ENCODE measurements around the gene DAAM1.

The DAAM1 gene

GRCh38 chr14:59294662-59294992 is 106.2 kb downstream of the DAAM1 start:
- Histone ChIP-seq H3K4me1 (ENCODE audit: control insufficient read depth, insufficient read depth, low read length) (no peaks in the 10 kb centered on the region), H3K27me3 (ENCODE audit: control insufficient read depth, insufficient read depth, low read length) (no peaks in the 10 kb centered on the region), H3K4me2 (ENCODE audit: low read length) (no peak overlapping the region), H3K9me3 (replicated peaks; ENCODE audit: low read length) (no peaks in the 10 kb centered on the region), H3K36me3 (ENCODE audit: insufficient read depth, low read length) (no peaks in the 10 kb centered on the region), H3K9ac (ENCODE audit: low read depth, low read length) (no peak overlapping the region), H3K4me3 (ENCODE audit: low read length) (no peak overlapping the region)

GRCh38 chr14:59295951-59296350 is 107.5 kb downstream of the DAAM1 start:
- Histone ChIP-seq H3K27me3 (ENCODE audit: control insufficient read depth, insufficient read depth, low read length) (no peaks in the 10 kb centered on the region), H3K4me2 (ENCODE audit: low read length) (no peak overlapping the region), H3K9ac (ENCODE audit: low read depth, low read length) (no peak overlapping the region), H3K4me3 (ENCODE audit: low read length) (no peak overlapping the region), H3K36me3 (ENCODE audit: insufficient read depth, low read length) (no peaks in the 10 kb centered on the region), H3K9me3 (replicated peaks; ENCODE audit: low read length) (no peaks in the 10 kb centered on the region), H3K4me1 (ENCODE audit: control insufficient read depth, insufficient read depth, low read length) (no peaks in the 10 kb centered on the region)

DNA sequence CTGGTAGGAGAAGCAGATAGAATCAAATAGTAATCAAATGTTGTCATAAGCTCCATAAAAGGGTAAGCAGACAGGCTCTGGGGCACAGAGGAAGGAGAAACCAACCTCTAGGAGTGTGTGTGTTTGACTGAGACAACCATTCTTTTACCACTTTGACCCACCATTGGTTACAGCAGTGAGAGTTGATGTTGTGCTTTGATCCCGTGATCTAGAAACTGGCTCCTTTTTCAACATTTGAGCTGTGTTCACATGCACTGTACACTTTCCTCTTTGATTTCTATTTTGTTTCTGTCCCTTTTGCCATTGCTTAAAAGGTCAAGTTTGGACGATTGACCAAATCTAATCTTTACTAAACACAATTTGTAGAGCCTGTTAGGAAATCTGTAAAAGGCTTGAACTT is 108.0 kb downstream of the DAAM1 start:
- H3K9ac ChIP-seq (ENCODE audit: low read depth, low read length): no peak overlapping the region
- H3K9me3 ChIP-seq (replicated peaks; ENCODE audit: low read length): no peaks in the 10 kb centered on the region
- no peaks in the 10 kb centered on the region for H3K36me3 ChIP-seq (ENCODE audit: insufficient read depth, low read length)
- H3K4me2 ChIP-seq (ENCODE audit: low read length): no peak overlapping the region
- H3K4me1 ChIP-seq (ENCODE audit: control insufficient read depth, insufficient read depth, low read length): no peaks in the 10 kb centered on the region
- H3K27me3 ChIP-seq (ENCODE audit: control insufficient read depth, insufficient read depth, low read length): no peaks in the 10 kb centered on the region
- no peak overlapping the region for H3K4me3 ChIP-seq (ENCODE audit: low read length)

DNA sequence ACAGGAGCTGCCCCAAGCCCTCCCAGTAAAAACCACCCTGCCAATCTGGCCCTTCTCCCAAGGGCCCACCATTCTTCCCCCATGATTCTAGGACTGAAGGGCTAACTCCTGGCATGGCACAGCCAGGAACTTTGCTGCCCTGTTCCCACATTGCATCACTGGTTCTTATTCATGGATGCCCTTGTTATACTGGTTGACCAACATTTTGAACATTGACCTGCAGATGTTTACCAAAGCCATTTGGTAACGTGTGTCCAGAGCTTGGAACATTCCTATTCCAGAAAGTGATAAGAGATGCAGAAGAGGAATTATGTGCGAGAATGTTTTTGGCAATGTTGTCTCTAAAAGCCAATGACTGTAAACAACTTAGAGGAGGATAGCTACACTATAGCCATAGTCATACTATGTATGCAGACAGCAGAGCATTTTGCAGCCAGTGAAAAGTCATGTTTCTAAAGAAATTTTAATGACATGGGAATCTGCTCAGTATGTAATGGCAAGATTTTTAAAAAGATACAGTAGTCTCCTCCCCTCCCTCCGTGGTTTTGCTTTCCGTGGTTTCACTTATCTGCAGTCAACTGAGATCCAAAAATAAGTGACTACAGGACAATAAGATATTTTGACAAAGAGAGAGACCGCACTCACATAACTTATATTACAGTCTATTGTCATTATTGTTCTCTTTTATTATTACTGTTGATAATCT is 108.8 kb downstream of the DAAM1 start:
- no peaks in the 10 kb centered on the region for H3K27me3 ChIP-seq (ENCODE audit: control insufficient read depth, insufficient read depth, low read length)
- no peak overlapping the region for H3K9ac ChIP-seq (ENCODE audit: low read depth, low read length)
- H3K4me3 ChIP-seq (ENCODE audit: low read length): no peak overlapping the region
- H3K4me1 ChIP-seq (ENCODE audit: control insufficient read depth, insufficient read depth, low read length): no peaks in the 10 kb centered on the region
- H3K9me3 ChIP-seq (replicated peaks; ENCODE audit: low read length): no peaks in the 10 kb centered on the region
- H3K4me2 ChIP-seq (ENCODE audit: low read length): no peak overlapping the region
- H3K36me3 ChIP-seq (ENCODE audit: insufficient read depth, low read length): no peaks in the 10 kb centered on the region

- Histone ChIP-seq H3K4me1 (ENCODE audit: control insufficient read depth, insufficient read depth, low read length) (peaks cover 1% of the 10 kb centered on the region), H3K9ac (ENCODE audit: low read depth, low read length) (no peak overlapping the region), H3K4me2 (ENCODE audit: low read length) (no peak overlapping the region), H3K36me3 (ENCODE audit: insufficient read depth, low read length) (no peaks in the 10 kb centered on the region), H3K4me3 (ENCODE audit: low read length) (no peak overlapping the region), H3K9me3 (replicated peaks; ENCODE audit: low read length) (no peaks in the 10 kb centered on the region), H3K27me3 (ENCODE audit: control insufficient read depth, insufficient read depth, low read length) (no peaks in the 10 kb centered on the region)
Measured at GRCh38 chr14:59299731-59300130, 111.3 kb downstream of the DAAM1 start.

DNA sequence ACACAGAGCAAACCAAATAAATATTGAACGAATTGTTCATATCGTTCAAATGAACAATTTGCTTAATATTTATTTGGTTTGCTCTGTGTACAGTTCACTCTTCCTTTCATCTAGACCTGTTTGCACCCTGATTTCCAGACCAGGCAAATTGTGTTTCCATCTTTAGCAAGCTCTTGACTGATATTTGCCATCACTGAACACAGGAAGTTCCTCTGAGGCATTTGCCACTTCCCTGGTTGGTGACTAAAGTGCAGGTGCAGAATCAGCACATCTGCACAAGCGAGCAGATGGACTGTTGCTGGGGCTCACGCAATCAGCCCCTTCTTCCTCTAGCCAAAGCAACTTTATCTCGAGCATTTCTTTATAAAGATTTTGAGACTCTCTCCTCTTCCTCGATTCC is 112.9 kb downstream of the DAAM1 start:
- no peak overlapping the region for H3K9ac ChIP-seq (ENCODE audit: low read depth, low read length)
- no peaks in the 10 kb centered on the region for H3K27me3 ChIP-seq (ENCODE audit: control insufficient read depth, insufficient read depth, low read length)
- peaks cover 16% of the 10 kb centered on the region for H3K4me1 ChIP-seq (ENCODE audit: control insufficient read depth, insufficient read depth, low read length)
- H3K4me3 ChIP-seq (ENCODE audit: low read length): no peak overlapping the region
- no peaks in the 10 kb centered on the region for H3K36me3 ChIP-seq (ENCODE audit: insufficient read depth, low read length)
- H3K4me2 ChIP-seq (ENCODE audit: low read length): no peak overlapping the region
- no peaks in the 10 kb centered on the region for H3K9me3 ChIP-seq (replicated peaks; ENCODE audit: low read length)

- Histone ChIP-seq H3K4me3 (ENCODE audit: low read length) (no peak overlapping the region), H3K9me3 (replicated peaks; ENCODE audit: low read length) (no peaks in the 10 kb centered on the region), H3K9ac (ENCODE audit: low read depth, low read length) (no peak overlapping the region), H3K4me2 (ENCODE audit: low read length) (no peak overlapping the region), H3K27me3 (ENCODE audit: control insufficient read depth, insufficient read depth, low read length) (no peaks in the 10 kb centered on the region), H3K36me3 (ENCODE audit: insufficient read depth, low read length) (no peaks in the 10 kb centered on the region), H3K4me1 (ENCODE audit: control insufficient read depth, insufficient read depth, low read length) (peaks cover 25% of the 10 kb centered on the region)
Measured at GRCh38 chr14:59302313-59302712, 113.8 kb downstream of the DAAM1 start.

DNA sequence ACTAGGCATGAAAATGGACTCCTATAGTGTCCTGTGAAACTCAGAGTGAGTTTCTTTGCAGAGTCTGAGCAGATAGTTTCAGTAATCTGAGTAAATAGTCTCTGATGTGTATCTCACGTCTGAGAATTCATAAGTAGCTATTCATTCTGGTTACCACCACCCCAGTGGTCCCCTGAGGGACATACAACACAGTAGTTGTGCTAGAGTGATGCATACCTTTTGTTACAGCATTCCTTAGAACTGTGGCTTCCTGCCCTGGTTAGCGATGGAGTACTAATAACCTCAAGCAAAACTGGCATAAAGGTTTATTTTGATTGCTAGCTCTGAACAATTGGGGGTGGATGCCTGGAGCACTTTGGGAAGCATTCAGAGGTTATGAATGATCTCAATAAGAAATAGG is 114.7 kb downstream of the DAAM1 start:
- Histone ChIP-seq H3K36me3 (ENCODE audit: insufficient read depth, low read length) (no peaks in the 10 kb centered on the region), H3K27me3 (ENCODE audit: control insufficient read depth, insufficient read depth, low read length) (no peaks in the 10 kb centered on the region), H3K4me1 (ENCODE audit: control insufficient read depth, insufficient read depth, low read length) (peaks cover 31% of the 10 kb centered on the region), H3K4me2 (ENCODE audit: low read length) (no peak overlapping the region), H3K9ac (ENCODE audit: low read depth, low read length) (no peak overlapping the region), H3K4me3 (ENCODE audit: low read length) (no peak overlapping the region), H3K9me3 (replicated peaks; ENCODE audit: low read length) (no peaks in the 10 kb centered on the region)

DNA sequence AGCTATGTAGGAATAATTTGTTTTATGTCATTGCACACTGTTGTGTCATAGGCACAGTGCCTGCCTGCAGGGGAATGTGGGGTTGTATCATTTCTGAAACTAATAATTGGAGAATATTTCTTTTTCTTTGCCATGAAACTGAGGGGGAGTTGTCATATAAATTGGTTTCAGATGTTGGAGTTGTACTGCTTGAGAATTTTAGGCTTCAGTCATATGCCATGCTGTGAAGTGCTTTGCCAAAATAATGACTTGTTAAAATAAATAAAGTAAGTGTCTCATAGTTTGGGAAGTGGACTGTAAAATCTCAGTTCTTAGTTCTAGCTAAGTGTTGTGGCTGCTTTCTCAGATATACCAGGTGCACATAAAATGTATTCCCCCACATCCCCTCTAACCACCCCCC is 116.8 kb downstream of the DAAM1 start:
- Histone ChIP-seq H3K9ac (ENCODE audit: low read depth, low read length) (no peak overlapping the region), H3K4me1 (ENCODE audit: control insufficient read depth, insufficient read depth, low read length) (peaks cover 44% of the 10 kb centered on the region), H3K4me3 (ENCODE audit: low read length) (no peak overlapping the region), H3K36me3 (ENCODE audit: insufficient read depth, low read length) (no peaks in the 10 kb centered on the region), H3K4me2 (ENCODE audit: low read length) (peak overlapping the region; percentile 36), H3K9me3 (replicated peaks; ENCODE audit: low read length) (no peaks in the 10 kb centered on the region), H3K27me3 (ENCODE audit: control insufficient read depth, insufficient read depth, low read length) (no peaks in the 10 kb centered on the region)

DNA sequence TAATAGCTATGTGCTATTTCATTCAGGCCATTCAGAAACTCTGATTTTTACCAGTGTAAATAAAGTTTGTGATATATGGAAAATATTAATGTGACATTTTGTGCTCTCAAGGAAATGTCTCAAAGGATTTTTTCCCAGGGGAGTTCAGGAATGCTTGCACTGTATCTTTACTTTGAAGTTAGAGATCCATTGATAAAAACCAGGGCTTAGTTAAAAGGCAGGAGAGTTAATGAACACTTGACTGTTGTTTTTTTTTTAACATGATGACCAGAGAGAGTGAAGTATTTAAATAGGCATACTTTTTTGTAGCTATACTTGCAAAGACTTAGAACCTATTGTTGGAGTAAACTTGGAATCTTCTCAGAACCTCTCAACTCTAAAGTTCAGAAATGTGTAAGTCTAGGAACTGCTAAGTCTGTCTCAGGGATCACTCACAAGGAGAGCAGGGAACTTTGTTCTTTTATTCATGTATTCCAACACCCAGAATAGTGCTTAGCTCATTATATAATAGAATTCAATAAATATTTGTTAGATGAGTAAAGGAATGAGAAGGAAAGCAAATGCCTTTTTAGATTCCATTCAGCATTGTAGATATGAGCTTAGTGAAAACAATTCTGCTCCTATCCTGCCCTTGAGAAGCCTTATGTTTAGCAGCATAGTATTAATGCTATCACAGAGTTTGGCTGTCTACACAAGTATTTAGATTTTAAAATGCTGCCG is 117.5 kb downstream of the DAAM1 start:
- Histone ChIP-seq H3K9ac (ENCODE audit: low read depth, low read length) (peak overlapping the region; percentile 16), H3K4me1 (ENCODE audit: control insufficient read depth, insufficient read depth, low read length) (peaks cover 48% of the 10 kb centered on the region)

GRCh38 chr14:59306775-59307174 is 118.3 kb downstream of the DAAM1 start:
- no peak overlapping the region for H3K4me3 ChIP-seq (ENCODE audit: low read length)
- peaks cover 48% of the 10 kb centered on the region for H3K4me1 ChIP-seq (ENCODE audit: control insufficient read depth, insufficient read depth, low read length)
- H3K9ac ChIP-seq (ENCODE audit: low read depth, low read length): no peak overlapping the region
- no peaks in the 10 kb centered on the region for H3K36me3 ChIP-seq (ENCODE audit: insufficient read depth, low read length)
- H3K27me3 ChIP-seq (ENCODE audit: control insufficient read depth, insufficient read depth, low read length): no peaks in the 10 kb centered on the region
- no peaks in the 10 kb centered on the region for H3K9me3 ChIP-seq (replicated peaks; ENCODE audit: low read length)
- peak overlapping the region; percentile 21 for H3K4me2 ChIP-seq (ENCODE audit: low read length)

More for the DNA sequence above, 117.5 kb downstream of the DAAM1 start:
- Histone ChIP-seq H3K36me3 (ENCODE audit: insufficient read depth, low read length) (no peaks in the 10 kb centered on the region), H3K4me3 (ENCODE audit: low read length) (no peak overlapping the region), H3K4me2 (ENCODE audit: low read length) (peak overlapping the region; percentile 36), H3K9me3 (replicated peaks; ENCODE audit: low read length) (no peaks in the 10 kb centered on the region), H3K27me3 (ENCODE audit: control insufficient read depth, insufficient read depth, low read length) (no peaks in the 10 kb centered on the region)

- Histone ChIP-seq H3K9me3 (replicated peaks; ENCODE audit: low read length) (no peaks in the 10 kb centered on the region), H3K4me3 (ENCODE audit: low read length) (no peak overlapping the region), H3K36me3 (ENCODE audit: insufficient read depth, low read length) (no peaks in the 10 kb centered on the region), H3K9ac (ENCODE audit: low read depth, low read length) (no peak overlapping the region), H3K27me3 (ENCODE audit: control insufficient read depth, insufficient read depth, low read length) (no peaks in the 10 kb centered on the region), H3K4me1 (ENCODE audit: control insufficient read depth, insufficient read depth, low read length) (peaks cover 48% of the 10 kb centered on the region), H3K4me2 (ENCODE audit: low read length) (no peak overlapping the region)
Measured at GRCh38 chr14:59308086-59308485, 119.6 kb downstream of the DAAM1 start.

Measured in skeletal muscle satellite cell (primary cell).